Lower leg skin (tissue), 3 donors: ENCODE results near the gene AP1G2.

ENCODE experiments used
- POLR2A ChIP-seq, 2 donors: fragments of 450-650 bp; IDR thresholded peaks; one replicate each; pipeline ENCODE4 v1.6.1; 2016 to 2017; ENCODE audit warnings: antibody characterized with exemption in 2 of 2, mild to moderate bottlenecking in 1 of 2, moderate library complexity in 1 of 2
- TF ChIP-seq, protein P1 (sequence below), 3 donors: fragments of 450-650 bp; IDR thresholded peaks; one replicate each; pipeline ENCODE4 v1.5.1; 2016; ENCODE audit warnings: antibody characterized with exemption in 3 of 3, mild to moderate bottlenecking in 3 of 3, moderate library complexity in 2 of 3

DNA sequence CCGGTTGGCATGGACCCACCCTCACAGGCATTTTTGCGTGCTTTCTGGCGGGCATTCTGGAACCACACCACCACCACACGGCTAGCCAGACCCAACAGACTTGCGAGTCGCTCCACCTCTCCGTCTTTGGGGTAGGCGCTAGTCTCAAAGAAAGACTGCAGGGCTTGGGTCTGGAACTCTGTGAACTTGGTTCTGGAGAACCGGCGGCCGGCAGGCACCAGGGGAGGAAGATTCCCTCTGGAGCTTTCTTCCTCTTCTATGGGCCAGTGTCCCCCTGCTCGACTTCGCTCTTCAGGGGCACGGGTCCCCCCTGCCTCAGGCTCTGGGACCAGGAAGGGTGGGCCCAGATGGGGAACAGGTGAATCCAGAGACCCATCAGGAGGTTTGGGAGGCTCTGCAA is 42.6 kb downstream of the AP1G2 start:
- TF ChIP-seq, protein P1, sequence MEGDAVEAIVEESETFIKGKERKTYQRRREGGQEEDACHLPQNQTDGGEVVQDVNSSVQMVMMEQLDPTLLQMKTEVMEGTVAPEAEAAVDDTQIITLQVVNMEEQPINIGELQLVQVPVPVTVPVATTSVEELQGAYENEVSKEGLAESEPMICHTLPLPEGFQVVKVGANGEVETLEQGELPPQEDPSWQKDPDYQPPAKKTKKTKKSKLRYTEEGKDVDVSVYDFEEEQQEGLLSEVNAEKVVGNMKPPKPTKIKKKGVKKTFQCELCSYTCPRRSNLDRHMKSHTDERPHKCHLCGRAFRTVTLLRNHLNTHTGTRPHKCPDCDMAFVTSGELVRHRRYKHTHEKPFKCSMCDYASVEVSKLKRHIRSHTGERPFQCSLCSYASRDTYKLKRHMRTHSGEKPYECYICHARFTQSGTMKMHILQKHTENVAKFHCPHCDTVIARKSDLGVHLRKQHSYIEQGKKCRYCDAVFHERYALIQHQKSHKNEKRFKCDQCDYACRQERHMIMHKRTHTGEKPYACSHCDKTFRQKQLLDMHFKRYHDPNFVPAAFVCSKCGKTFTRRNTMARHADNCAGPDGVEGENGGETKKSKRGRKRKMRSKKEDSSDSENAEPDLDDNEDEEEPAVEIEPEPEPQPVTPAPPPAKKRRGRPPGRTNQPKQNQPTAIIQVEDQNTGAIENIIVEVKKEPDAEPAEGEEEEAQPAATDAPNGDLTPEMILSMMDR (IDR thresholded peaks at IDR 0.05), result no peak
- TF ChIP-seq POLR2A (IDR thresholded peaks at IDR 0.05), result no peak
